Hypothalamus (tissue), 51 donors: Measurements from ENCODE around the gene ANAPC2.

Experiments used
- DNase-seq, 51 donors: peaks; one replicate each; lab custom pipeline; 2025; lab: John Stamatoyannopoulos, UW

ANAPC2 gene

DNA sequence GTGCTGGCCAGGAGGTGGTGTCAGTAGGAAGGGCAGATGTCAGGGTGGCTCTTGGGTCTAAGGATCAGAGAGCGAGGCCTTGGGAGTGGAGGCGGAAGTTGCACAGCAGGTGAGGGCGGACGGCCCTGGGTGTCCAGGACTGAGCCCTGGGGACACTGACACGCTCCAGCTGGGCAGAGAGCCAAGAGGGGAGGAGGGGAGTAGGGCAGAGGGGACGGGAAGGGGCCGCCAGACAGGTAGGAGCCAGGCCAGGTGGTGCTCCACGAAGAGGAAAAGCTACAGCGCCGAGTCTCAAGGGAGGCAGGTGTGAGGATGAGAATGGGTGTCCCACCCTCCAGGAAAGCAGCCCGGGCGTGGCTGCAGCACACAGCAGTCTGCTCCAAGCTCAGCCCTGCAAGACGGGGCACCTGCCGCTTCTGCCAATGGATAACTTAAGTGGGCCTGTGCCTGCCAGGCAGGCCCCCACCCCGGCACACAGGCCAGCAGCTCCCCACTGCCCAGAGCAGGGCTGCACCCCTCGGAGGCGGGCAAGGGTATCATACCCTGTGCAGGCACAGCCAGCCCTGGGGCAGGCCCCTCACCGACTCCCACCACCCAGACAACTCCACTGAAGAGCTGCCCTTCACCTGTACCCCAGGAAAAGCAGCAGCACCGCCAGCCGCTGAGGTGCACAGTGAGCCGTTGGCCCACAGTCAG lies 7.3 kb upstream of the ANAPC2 start:
- no peak for DNase-seq

GRCh38 chr9:137194909-137195308 lies 6.5 kb upstream of the ANAPC2 start:
- no peak for DNase-seq

DNA sequence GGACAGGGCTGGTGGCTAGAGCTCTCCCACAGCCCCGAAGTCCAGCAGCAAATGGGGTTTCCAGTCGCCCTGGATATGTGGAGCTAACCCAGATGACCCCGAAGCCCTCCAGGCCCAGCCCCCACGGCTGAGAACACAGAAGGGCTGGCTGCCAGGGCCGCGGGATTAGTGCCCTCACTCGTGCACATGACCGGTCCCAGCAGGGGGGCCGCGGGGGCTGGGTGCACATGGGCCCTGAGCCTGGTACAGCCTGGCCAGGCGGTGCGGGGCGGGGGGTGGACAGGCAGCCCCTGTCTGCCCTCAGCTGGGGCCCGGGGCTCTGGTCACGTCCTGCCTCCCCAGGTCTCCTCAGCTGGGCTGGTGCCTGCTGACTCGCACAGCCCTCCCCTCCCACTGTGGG lies 6.0 kb upstream of the ANAPC2 start:
- peak; percentile 28 to 96 (median 83) for DNase-seq

DNA sequence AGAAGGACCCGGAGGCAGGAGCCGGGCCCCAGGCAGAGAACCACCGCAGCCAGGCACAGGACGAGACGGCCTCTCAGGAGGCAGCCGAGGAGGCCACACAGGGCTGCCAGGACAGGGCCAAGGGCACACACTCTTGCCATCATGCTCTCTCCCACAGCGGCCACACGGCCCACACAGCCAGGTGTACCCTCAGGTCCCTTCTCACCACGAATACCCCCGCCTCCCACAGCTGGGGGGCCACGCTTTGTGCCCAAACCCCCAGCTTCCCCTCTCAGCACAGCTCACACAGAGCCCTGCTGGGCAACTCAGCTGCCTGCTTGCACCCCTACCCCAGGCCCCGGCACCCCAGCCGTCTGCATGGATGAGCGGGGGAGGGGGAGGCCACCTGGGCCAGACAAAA lies 5.4 kb upstream of the ANAPC2 start:
- DNase-seq, result peak in 1 of 51 donors; percentile 43

DNA sequence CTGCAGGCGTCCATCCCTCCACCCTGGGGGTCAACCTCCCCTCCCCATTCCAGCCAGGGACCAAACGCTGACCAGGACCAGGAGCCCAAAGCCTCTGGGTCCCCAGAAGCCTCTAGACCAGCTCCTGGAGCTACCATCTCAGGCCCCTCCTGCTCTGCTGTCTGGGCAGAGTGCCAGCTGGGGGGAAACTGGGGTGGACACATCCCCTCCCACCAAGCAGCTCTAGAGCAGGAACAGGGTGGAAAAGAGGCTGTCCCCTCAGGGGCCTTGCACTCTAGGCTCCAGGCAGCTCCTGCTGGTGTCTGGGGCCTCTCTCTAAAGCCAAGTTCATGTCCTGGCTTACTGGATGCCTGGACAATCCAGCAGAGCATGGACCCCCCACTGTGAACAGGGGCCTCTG lies 4.5 kb upstream of the ANAPC2 start:
- no peak for DNase-seq

DNA sequence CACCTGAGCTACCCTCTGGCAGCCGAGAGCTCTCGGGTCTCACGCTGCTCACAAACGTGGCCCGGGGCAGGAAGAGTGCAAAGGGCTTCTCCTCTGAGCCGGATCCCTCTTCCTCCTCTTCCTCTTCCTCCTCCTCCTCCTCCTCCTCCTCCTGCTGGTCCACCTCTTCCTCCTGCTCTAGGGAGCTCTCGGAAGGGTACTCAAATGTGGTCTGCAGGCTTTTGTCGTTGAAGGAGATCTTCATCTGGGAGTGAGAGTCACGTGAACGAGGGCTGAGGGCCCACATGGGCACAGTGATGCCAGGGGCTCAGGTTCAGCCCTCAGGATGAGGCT lies 4.1 kb upstream of the ANAPC2 start:
- DNase-seq, result no peak

- peak in 34 of 51 donors; percentile 22 to 84 (median 68) for DNase-seq
These were observed 3.5 kb upstream of the ANAPC2 start for GRCh38 chr9:137191691-137192447.

GRCh38 chr9:137191245-137191644 lies 2.9 kb upstream of the ANAPC2 start:
- DNase-seq, result no peak

DNA sequence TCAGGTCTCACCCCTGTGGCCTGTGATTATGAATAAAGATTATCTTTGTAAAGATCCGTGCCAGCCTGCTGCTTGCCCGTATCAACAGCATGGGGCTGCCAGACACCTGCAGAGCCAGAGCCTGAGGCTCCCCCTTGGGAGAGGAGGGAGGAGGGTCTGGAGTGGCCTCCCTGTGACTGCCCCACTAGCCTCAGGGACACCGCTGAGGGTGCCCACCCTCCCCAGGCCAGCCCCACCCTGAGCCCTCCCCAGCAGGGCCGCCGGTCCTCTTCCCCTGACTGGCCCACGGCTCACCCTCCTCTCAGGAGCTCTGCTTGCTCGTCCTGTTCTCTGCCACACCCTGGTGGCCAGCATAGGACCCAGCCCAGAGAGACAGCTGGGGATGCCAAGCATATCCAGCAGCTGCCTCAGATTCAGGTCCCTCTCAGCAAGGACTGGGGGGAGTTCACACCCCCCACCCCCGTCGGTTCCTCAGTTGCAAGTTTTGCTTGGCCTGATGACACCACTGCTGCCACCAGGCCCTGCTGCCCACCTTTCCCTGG lies 2.0 kb upstream of the ANAPC2 start:
- DNase-seq, result no peak

GRCh38 chr9:137189297-137190295 lies 1.2 kb upstream of the ANAPC2 start:
- DNase-seq, result peak in 1 of 51 donors; percentile 54

DNA sequence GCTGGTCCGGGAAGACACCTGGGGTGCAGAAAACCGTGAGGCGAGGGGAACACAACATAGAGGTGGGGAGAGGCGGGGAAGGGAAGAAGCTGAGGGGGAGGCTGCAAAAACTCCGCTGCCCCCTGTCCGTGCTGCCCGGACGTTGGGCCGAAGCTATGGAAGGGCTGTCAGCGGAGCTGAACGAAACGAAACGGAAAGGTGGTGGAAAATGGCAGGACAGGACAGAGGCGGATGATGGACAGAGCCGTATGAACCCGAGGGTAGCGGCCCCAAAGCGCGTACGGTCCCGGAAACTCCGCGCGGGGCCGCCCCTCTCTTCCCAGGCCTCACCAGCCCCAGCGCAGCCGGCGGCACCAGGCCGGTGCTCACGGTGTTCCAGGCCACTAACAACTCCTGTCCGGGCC lies 272 bp downstream of the ANAPC2 start:
- DNase-seq, result no peak

DNA sequence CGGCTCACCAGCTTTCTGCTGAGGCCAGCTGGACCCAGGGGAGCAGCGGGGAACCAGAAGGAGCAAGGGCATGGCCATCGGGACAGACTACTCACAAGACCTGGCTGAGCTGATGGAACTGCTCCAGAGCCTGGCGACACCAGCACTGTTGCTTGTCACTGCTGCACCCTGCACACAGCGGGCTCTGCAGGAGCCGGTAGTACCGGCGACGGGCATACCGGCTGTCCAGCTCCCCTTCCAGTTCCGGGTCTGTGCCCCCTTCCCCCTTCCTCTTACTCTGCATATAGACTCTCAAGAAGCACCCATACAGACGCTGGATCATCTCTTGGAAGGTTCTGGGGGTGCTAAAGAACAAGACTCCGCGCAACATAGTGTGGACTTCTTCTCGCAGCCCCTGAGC lies 974 bp downstream of the ANAPC2 start:
- DNase-seq, result no peak

GRCh38 chr9:137186385-137186784 lies 2.0 kb downstream of the ANAPC2 start:
- DNase-seq, result no peak

DNA sequence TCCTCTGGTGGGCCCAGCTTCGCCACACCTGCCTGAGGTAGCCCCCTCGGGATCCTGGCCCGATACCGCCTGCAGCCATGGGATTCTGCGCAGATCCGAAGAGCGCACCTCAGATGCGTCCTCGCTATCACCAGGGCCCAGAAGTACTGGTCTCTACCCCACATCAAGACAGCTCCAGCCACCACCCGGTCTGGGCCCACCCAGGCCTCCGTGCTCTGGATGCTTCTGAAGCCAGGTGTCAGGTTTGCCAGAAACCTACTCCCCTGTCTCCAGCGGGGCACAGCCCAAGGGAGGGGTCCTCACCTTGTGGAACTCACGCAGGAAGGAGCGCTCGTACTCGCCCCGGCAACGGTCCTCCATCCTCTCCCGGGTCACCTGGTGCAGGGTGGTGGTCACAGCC lies 2.4 kb downstream of the ANAPC2 start:
- no peak for DNase-seq

- DNase-seq, result no peak
These were observed 3.3 kb downstream of the ANAPC2 start for GRCh38 chr9:137184881-137185660.

DNA sequence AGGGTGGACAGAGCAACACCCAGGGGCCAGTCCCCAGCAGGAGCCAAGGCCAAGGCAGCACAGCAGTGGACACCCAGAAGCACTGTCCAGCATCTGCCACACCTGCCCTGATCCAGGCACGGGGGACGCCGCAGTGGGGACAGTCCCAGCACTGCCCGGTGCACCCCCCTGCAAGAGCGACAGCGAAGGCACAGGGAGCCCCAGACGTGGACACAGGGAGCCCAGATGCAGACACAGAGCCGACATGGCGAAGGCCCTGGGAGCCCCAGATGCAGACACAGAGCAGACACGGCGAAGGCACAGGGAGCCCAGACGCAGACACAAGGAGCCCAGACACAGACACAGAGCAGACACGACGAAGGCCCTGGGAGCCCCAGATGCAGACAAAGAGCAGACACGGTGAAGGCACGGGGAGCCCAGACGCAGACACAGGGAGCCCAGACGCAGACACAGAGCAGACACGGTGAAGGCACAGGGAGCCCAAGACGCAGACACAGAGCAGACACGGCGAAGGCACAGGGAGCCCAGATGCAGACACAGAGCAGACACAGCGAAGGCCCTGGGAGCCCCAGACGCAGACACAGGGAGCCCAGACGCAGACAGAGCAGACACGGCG lies 4.3 kb downstream of the ANAPC2 start:
- no peak for DNase-seq

DNA sequence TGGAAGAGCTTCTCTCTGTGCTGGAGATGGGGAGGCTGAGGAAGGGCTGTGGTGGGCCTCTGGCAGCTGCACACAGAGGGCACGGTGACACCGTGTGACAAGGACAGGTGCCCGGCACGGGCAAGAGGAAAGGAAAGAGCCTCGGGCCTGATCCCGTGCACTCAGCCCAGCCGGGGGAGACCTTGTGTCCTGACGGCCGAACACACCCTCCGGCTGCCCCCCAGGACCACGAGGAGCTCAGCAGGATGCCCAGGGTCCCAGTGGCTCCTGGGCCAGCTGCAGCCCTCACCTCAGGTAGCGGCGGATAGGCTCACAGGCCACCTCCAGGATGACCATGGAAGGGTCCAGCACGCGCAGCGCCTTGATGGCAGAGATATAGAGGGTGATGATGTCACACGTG lies 5.5 kb downstream of the ANAPC2 start:
- DNase-seq, result no peak

DNA sequence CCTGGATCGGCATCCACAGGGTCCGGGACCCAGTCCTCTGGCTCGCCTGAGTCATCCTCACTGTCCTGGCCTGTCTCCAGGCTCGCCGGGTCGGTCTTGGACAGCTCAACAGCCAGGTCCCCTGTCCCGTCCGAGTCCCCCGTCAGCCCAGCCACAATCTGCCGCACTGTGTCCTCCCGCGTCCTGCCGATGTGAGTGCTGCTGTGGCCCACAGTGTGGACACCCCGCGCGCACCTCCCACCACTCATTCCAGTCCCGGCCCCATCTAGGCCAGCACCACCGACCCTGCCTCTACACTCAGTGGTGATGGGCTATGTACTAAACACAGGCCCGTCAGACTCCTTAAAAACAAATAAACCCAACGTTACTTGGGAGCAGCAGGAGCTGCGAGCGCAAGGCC lies 6.7 kb downstream of the ANAPC2 start:
- no peak for DNase-seq

- DNase-seq, result no peak
These were observed 7.9 kb downstream of the ANAPC2 start for GRCh38 chr9:137180491-137180890.

GRCh38 chr9:137179761-137180160 lies 8.6 kb downstream of the ANAPC2 start:
- DNase-seq, result no peak
